NK-92 treated with Interleukin-12 subunit alpha and Interleukin-12 subunit beta, amount 100 ng/mL, for 24 hours (cell line): Measurements from ENCODE around the gene IGSF3.

ENCODE experiments used
- DNase-seq: peaks from one replicate; lab custom pipeline; 2025; lab: John Stamatoyannopoulos, UW

The IGSF3 gene

GRCh38 chr1:116686175-116686574 lies 18.6 kb upstream of the IGSF3 start:
- DNase-seq, result no peak

- no peak for DNase-seq
These were observed 17.0 kb upstream of the IGSF3 start for GRCh38 chr1:116684575-116684974.

GRCh38 chr1:116682641-116683221 lies 15.2 kb upstream of the IGSF3 start:
- no peak for DNase-seq

GRCh38 chr1:116681343-116681899 lies 13.9 kb upstream of the IGSF3 start:
- no peak for DNase-seq

- no peak for DNase-seq
These were observed 13.2 kb upstream of the IGSF3 start for GRCh38 chr1:116680752-116681151.

GRCh38 chr1:116679828-116680628 lies 12.5 kb upstream of the IGSF3 start:
- DNase-seq, result no peak

- no peak for DNase-seq
These were observed 11.7 kb upstream of the IGSF3 start for GRCh38 chr1:116679091-116679827.

GRCh38 chr1:116678732-116679090 lies 11.2 kb upstream of the IGSF3 start:
- DNase-seq, result no peak

GRCh38 chr1:116677474-116678062 lies 10.0 kb upstream of the IGSF3 start:
- no peak for DNase-seq

GRCh38 chr1:116676291-116676690 lies 8.8 kb upstream of the IGSF3 start:
- DNase-seq, result no peak

GRCh38 chr1:116674751-116675150 lies 7.2 kb upstream of the IGSF3 start:
- no peak for DNase-seq

GRCh38 chr1:116674011-116674531 lies 6.5 kb upstream of the IGSF3 start:
- DNase-seq, result no peak

GRCh38 chr1:116671912-116672311 lies 4.4 kb upstream of the IGSF3 start:
- DNase-seq, result no peak

- no peak for DNase-seq
These were observed 3.7 kb upstream of the IGSF3 start for GRCh38 chr1:116671072-116671760.

GRCh38 chr1:116668277-116668676 lies 744 bp upstream of the IGSF3 start:
- no peak for DNase-seq

GRCh38 chr1:116667078-116667574 lies 407 bp downstream of the IGSF3 start:
- DNase-seq, result no peak

- DNase-seq, result no peak
These were observed 1.1 kb downstream of the IGSF3 start for GRCh38 chr1:116666187-116667077.

- no peak for DNase-seq
These were observed 2.6 kb downstream of the IGSF3 start for GRCh38 chr1:116664978-116665371.

- DNase-seq, result no peak
These were observed 3.1 kb downstream of the IGSF3 start for GRCh38 chr1:116664366-116664977.

- no peak for DNase-seq
These were observed 3.7 kb downstream of the IGSF3 start for GRCh38 chr1:116663821-116664220.
